Stimulated activated CD8-positive, alpha-beta memory T cell treated with anti-CD3 and anti-CD28 coated beads, Interleukin-15, amount 100 ng/mL, for 24 hours (primary cell): Measurements from ENCODE around the gene CPED1.
"Not testable (repeated sequence)": the region's sequence is repeated elsewhere in the genome, so short reads cannot be mapped to it uniquely, and the experiment has no call there.

Experiments used
- DNase-seq: peaks from one replicate; pipeline ENCODE4 v3.0.0-alpha.2; 2020; ENCODE audit warnings: low read depth

Gene CPED1

DNA sequence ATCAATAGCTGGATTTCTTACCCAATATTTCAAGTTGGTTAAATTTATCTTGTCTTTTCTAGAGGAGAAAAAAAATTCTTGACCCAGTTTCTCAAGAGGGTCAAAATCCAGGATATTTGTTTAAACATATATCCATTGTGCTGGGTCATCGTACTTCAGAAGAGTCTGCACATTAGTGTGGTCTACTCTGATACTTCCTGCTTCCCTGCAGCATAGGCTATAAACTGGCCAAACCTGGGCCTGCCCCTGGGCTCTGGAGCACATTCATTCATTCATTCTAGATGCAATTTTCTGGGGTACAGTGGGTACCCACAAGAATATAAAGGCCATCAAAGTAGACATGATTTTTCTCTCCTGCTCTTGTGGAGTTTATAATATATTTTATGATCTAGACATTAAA, 198.2 kb downstream of the CPED1 start:
- DNase-seq: no peak

DNA sequence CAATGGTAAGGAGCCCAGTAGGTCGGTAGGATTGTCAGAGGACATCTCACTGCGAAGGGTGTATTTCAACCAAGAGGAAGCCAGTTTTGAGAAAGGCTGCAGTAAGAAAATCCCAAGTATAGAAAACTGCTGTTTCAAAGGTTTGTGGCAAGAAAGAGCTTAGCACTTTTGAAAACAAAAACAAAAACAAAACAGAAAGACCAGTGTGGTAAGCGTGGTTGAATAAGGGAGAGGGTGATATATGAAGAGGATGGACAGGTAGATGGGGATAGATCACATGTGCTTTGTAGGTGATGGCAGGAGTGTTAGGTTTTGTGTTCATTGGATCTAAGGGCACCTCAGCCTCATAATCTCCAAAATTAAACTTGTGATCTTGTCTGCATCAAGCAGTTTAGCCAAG, 198.7 kb downstream of the CPED1 start:
- no peak for DNase-seq

DNA sequence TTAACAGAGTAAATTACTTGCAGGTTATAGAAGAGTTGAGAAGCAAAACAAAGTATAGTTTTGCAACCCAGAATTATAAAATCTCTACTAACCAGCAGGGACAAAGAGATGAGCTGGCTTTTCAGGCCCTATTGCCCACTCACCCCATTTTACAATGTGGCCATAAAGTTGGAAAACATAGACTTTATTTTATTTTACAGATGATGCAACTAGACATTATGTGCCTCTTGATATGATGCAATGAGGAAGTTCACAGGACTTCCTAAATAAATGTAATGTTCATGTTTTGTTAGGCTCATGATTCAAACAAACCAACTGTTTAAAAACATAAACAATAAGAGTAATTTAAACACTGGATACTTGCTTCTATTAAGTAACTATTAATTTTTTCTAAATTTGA, 199.2 kb downstream of the CPED1 start:
- no peak for DNase-seq

DNA sequence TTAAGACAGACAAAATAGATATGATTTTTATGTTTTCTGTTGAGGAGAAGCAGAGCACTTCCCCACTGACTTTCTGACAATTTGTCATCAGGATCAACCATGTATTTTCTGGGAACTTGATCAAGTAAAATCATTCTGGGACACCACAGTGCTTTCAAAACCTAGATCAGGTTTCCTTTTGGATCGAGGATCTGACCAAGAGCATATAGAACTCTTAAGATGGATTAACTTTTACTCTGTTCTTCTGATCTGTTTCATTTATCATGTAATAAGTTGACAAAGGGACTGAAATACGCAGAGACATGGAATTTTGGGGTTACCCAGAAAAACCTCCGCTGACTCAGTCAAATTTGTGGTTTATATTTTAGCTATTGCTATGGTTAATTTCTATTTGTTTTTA, 204.3 kb downstream of the CPED1 start:
- no peak for DNase-seq

DNA sequence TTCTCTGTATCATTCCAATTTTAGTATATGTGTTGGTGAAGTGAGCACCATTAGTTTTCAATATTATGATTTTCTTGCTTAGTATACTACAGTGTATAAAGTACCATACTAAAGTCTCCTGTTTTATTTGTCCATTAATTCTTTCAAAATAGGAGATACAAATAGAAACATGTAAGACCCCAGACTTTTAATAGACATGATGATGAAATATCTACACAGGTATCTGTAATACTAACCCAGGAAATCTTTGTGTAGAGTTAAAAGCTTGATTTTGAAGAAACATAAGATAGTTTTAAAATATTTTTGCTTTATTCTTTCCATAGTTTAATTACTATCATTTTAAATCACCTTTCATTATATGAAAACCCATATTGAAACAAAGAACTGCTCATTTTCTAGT, 206.5 kb downstream of the CPED1 start:
- no peak for DNase-seq

DNA sequence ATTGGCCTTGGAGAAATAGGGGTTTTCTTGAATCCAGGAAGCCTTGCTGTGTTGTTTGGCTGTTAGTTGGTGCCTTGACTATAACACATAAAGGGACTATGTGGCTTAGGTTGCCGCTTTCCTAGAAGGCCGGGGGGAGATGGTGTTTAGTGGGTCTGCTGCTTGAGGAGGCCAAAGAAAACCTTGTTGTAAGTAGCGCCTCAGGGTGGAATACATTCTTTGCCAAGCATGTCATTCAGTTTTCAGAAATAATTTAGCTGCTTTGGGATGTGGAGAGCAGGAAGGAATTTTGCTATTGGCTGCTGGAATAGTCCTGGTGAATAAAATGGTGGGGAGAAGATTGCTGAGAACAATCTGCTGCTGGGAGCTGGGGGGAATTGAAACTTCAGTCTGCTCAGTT, 207.4 kb downstream of the CPED1 start:
- no peak for DNase-seq

DNA sequence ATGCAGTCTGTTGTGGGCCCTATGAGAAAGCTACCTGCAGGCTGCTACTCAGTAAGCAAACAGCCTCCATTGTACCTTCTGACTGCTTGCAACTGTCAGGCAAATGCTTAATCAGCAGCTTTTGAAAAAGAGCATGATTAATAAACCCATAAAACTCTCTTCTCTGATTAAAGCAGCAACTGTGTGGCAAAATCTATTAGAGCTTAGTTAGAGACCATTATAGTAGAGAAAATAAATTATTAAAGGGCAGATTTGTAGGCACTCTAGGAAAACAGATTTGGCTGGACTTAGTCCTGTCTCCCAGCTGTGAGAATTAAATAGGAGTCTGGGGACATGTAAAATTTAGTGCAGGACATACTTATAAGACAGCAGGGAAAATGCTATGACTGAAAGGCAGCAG, 207.8 kb downstream of the CPED1 start:
- no peak for DNase-seq

DNA sequence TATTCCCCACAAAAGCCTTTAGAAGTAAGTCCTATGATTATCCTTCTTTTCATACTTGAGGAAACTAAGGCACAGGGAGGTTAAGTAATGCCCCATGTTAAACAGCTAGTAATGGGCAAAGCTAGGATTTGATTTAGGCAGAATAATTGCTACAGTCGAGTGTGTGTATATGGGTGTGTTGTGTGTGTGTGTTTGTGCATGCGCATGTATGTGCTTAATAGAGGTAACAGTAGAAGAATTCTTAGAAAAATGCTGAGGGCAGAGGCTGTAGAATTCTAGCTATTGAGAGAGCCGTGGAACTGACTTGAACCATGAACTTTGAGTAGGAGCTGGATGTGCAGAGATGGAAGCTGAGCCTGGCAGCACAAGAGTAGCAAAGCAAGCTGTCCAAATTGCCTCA, 208.9 kb downstream of the CPED1 start:
- no peak for DNase-seq

DNA sequence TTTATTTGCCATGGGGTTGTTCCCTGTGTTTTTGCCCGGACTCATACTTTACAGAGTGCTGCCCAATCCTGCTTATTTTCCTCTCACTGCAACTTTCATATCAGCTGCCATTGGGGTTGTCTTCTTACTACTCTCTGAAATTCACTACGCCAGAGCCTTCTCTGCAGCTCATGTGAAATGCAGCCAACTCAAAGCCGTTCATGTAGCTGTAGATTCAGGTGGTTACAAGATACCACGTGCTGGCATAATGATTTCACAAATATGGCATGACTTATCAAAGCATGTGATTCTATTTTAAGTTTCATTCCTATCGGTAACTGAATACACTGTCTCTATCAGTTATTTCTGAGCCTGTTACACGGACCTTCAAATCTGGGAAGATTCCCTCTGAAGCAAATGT, 210.0 kb downstream of the CPED1 start:
- DNase-seq: no peak

DNA sequence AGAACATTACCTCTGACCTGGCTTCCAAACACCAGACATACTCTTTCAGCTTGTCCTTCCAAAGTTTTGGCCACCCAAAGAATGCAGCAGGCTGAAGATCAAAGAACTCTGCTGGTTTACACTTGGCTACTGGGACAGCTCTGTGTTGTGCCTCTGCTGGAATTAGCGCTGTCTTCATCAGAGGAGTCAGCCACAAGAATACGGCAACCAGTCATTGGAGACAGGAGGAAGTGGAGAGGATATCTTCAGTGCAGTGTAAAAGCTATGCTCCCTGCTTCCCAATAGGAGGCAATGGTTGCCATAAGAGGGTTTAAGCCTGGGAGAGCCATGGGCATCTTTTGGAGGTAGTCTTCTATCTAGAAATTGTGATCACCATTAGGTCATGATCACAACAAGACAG, 213.6 kb downstream of the CPED1 start:
- no peak for DNase-seq

DNA sequence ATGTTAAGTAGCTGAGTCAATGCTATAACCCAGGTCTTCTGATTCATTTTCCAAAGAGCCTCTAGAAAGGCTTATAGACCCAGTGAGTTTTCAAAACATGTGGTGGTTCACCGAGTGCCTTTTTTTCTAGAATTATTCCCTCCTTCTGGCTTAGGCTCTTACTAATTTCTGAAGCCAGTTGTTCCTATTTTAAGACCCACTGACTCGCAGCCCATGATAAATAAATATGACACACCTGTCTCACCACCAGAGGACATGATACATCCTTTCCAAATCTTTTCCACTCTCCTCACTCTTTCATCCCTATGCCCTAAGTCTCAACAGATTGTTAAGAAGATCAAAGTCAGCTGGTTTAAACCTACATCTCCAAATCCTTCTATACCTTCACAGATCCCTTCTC, 214.3 kb downstream of the CPED1 start:
- no peak for DNase-seq

DNA sequence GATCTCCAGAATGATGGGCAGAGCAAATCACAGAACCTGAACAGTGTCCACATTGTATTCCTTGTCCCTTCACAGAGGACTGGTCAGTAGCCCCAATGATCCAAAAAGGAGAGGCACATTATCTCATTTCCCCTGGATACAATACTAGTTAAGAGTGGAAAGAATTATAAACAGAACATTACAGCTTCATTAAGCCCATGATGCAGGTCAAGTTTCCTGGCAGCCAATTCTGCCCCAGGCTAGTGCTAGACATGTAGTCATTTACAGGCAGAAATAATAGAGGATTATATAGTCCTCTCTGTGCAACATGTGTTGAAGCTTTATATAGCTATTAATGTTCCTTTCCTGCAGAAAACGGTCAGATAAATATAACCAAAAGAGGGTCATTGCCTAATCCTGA, 216.0 kb downstream of the CPED1 start:
- DNase-seq: no peak

DNA sequence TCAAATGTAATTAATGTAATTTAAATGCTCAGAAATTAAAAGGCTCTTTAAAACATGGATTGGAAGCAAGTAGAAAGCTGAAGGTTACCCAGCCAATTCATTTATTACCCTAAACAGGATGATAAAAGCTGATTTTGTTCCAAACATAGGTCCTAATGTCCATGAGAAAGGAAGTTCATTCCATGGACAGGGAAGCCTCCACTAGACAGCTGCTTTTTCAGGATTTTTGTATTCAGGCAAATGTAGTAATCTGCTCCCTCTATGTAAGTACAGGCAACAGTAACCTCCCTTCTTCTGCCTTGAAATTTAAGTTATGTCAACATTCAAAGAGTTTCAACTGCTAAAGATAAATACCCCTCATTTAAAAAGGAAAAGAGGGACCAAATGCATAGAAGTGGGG, 217.3 kb downstream of the CPED1 start:
- no peak for DNase-seq

DNA sequence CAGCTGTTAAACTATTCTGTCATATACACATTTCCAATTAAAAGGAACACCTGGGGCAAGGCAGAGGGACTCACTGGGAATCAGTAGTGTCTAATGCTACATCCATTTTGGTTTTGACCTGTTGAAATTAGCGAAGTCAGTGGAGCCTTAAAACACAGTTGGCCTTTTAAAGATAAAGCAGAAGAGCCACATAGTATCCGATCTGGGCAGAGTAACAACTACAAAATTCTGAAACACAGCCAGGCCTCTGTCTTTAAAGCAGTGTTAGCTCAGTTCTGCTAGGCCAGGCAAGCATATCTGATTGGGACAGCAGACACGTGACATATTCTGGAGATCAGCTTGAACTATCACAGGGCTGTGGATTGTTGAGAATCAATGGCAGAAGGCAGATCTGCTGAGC, 222.7 kb downstream of the CPED1 start:
- DNase-seq: no peak

DNA sequence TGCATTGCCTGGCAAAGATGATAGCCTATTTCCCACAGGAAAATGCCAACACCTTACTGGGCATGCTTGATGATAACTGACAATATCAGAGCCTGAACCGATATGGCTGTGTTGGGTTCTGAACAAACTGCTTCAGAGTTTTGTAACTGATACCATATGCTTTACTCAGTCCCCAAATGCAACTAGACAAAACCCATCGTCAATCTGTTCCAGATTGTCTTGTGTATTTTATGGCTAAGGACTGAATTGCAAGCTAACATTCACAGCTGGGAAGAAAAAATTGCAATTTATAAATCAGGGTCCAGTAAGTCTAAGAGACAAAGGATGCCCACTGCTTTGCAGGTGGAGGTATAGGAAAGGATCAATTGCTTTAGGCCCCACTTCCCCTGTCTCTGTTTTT, 223.5 kb downstream of the CPED1 start:
- no peak for DNase-seq

DNA sequence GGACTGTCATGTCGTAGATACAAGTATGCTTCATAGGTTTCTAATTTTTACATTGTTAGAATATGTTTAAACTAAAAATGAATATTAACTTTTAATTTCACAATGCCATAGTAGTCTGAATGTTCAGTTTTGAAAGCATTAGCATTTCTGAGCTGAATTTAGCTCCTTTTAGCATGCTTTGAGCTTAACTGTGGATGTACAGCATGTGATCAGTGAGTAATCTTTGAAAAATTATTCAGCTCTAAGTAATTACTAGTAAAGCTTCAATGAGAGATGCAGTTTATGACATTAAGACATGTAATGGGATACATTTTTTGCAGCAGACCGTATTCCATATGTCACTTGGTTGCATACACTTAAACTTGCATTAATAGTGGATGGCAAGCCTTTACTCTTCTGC, 226.1 kb downstream of the CPED1 start:
- DNase-seq: no peak

DNA sequence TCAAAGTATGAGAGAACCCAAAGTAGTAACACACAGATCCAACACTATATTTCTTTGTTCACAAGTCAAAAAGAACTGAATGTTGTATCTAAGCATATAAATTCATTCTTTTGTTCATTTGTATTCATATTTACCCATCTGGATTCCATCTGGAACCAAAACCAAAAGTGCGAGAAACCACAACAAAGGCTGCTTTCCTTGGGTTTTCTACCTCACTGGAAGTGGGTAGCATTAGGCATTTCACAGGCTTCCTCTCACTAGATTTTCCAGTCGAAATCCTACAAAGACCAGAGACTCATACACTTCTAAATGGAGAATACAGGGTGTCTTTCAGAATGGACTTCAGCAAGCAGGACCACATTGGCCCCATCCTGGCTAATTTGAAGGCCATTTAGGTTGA, 230.5 kb downstream of the CPED1 start:
- DNase-seq: no peak

DNA sequence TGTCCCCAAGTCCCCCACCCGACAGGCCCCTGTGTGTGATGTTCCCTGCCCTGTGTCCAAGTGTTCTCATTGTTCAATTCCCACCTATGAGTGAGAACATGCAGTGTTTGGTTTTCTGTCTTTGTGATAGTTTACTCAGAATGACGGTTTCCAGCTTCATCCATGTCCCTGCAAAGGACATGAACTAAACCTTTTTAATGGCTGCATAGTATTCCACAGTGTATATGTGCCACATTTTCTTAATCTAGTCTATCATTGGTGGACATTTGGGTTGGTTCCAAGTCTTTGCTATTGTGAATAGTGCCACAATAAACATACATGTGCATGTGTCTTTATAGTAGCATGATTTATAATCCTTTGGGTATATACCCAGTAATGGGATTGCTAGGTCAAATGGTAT, 232.6 kb downstream of the CPED1 start:
- DNase-seq: not testable (repeated sequence)

DNA sequence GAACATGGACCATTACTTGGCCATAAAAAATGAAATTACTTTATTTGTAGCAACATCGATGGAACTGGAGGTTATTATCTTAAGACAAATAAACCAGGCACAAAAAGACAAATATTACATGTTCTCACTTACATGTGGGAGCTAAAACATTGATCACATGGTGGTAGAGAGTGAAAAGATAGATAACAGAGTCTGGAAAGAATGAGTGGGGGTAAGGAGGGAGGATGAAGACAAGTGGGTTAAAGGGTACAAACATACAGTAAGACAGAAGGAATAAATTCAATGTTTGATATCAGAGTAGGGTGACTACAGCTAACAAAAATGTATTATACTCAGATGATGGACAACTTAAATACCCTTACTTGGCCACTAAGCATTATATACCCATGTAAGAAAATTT, 240.3 kb downstream of the CPED1 start:
- no peak for DNase-seq

DNA sequence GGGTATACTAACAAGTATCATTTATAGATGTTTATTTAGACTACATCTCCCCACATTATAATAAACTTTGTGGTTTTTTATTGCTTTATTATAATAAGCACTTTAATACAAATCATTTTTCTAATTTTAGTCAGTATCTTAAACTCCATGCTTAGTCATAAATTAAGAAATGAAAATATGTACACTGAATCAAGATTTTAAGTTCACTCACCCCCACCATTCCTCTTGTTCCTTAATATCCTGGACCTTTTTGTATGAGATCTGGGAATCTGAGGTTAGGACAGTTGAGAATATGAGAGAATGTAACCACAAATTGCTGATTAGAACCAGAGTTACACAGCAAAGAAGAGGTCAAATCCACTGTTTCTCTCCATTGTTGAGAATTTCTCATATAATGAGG, 246.7 kb downstream of the CPED1 start:
- no peak for DNase-seq

DNA sequence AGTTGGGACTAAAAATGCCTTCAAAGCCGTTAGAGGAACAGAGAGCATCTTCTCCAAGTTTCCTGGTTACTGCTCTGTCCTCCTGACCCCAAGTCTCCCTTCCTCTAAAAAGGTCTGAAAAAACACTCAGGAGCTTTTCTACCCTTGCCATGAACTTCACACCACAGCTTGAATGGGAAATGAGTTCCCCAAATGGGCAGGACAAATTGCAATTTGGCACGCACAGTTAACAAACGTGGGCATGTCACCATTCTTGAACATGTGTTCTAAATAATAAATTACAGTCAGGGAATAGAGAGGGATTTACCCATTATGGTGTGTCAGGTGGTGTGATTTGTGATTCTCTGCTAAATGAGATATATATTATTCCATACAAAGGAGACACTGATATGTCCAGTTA, 249.1 kb downstream of the CPED1 start:
- no peak for DNase-seq

DNA sequence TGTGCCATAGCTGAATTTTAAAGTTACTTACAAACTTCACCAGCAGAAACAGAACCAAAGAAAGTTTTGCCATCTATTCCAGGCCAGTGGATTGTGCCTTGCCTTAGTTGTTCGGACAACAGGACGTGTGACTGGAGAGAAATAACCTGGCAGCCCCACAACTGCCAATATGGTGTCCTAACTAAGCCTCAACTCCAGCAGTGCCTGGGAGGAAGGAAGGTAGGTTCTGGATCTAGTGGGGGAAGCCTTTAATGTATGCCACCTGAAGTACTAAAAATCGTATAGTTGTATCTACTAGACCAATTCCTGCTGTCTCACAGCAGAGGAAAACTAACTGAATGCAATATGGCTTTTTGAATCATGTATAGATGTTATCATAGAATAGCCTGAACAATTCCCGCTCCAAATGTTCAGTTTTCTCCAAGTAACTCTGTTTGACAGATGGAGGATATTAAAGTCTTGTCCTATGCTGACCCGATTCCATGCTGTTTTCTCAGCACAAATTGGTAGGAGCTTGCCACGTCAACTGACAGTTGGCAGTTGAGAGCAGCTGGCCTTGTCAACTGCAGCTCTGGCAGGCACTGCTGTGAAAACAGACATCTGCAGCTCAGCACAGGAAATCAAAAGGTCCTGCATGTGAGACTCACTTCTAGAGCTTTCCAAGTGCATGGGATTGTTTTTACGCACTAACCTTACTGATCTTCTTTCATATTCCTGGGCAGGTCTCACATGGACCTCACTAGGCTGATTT, 255.8 kb downstream of the CPED1 start:
- DNase-seq: no peak

DNA sequence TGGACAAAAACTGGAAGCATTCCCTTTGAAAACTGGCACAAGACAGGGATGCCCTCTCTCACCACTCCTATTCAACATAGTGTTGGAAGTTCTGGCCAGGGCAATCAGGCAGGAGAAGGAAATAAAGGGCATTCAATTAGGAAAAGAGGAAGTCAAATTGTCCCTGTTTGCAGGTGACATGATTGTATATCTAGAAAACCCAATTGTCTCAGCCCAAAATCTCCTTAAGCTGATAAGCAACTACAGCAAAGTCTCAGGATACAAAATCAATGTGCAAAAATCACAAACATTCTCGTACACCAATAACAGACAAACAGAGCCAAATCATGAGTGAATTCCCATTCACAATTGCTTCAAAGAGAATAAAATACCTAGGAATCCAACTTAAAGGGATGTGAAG, 262.9 kb downstream of the CPED1 start:
- not testable (repeated sequence) for DNase-seq

DNA sequence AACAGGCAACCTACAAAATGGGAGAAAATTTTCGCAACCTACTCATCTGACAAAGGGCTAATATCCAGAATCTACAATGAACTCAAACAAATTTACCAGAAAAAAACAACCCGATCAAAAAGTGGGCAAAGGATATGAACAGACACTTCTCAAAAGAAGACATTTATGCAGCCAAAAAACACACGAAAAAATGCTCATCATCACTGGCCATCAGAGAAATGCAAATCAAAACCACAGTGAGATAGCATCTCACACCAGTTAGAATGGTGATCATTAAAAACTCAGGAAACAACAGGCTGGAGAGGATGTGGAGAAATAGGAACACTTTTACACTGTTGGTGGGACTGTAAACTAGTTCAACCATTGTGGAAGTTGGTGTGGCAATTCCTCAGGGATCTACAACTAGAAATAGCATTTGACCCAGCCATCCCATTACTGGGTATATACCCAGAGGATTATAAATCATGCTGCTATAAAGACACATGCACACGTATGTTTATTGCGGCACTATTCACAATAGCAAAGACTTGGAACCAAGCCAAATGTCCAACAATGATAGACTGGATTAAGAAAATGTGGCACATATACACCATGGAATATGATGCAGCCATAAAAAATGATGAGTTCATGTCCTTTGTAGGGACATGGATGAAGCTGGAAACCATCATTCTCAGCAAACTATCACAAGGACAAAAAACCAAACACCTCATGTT, 264.2 kb downstream of the CPED1 start:
- not testable (repeated sequence) for DNase-seq
